Measurements from ENCODE around the gene SMOC2. TPM values are rescaled to one million over a fixed set of nuclear protein-coding genes. Genes with fewer than 3 reads are reported as not detected.
"Not testable (repeated sequence)": the region's sequence is repeated elsewhere in the genome, so short reads cannot be mapped to it uniquely, and the experiment has no call there.

The SMOC2 gene
- polyA plus RNA-seq, 1 donor (not counting 4 experiments of a cell fraction or from before 2014, with no cell fraction given) = 1.1 TPM

DNA sequence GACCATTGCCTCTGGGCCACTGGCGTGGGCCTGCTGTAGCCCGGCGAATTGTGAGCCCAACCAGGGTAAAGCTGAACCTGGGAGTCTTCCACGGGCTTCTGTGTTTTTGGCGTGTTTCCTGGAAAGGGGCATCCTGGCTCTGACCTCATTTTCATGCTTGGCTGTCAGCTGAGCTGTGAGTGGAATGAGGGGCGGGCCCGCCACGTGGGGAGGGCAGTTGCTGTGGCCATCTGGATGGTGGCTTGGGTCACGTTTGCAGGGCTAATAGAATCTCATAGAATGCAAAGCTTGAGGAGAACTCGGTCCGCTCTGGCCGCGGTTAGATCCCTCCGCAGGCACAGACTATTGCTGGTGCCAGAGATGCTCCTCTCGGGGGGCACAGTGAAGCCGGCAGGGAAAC is 263.0 kb downstream of the SMOC2 start:
- Histone ChIP-seq H3K4me3 (ENCODE audit: control insufficient read depth in 2 of 3, extremely low read depth in 1 of 3, insufficient read depth in 2 of 3, low read depth in 1 of 3, low read length in 3 of 3) (no peak overlapping the region), H3K9ac (ENCODE audit: control insufficient read depth, extremely low read depth, insufficient read depth, low read length) (no peak overlapping the region), H2AFZ (ENCODE audit: control insufficient read depth, low read length) (no peak overlapping the region), H3K9me1 (ENCODE audit: control insufficient read depth, extremely low read depth, insufficient read depth, low read length) (no peaks in the 10 kb centered on the region), H3K27ac (ENCODE audit: control insufficient read depth, insufficient read depth, low read length) (no peak overlapping the region), H3K36me3 (ENCODE audit: control insufficient read depth in 2 of 2, extremely low read depth in 1 of 2, insufficient read depth in 2 of 2, low read length in 2 of 2) (no peaks in the 10 kb centered on the region), H3K27me3 (ENCODE audit: control insufficient read depth, extremely low read depth, insufficient read depth, low read length) (no peaks in the 10 kb centered on the region), H4K20me1 (ENCODE audit: control insufficient read depth, extremely low read depth, insufficient read depth, low read length) (no peaks in the 10 kb centered on the region), H3K79me2 (ENCODE audit: control insufficient read depth, insufficient read depth, low read length) (no peaks in the 10 kb centered on the region), H3K9me3 (ENCODE audit: control insufficient read depth, low read depth, low read length) (no peaks in the 10 kb centered on the region), H3K4me1 (ENCODE audit: control insufficient read depth, extremely low read depth, insufficient read depth, low read length) (no peaks in the 10 kb centered on the region), H3K4me2 (ENCODE audit: control insufficient read depth, extremely low read depth, insufficient read depth, low read depth, low read length) (no peak overlapping the region)
- FAIRE-seq (no peak), DNase-seq (ENCODE audit: low read depth, low spot score) (no peak)
- TF ChIP-seq, protein P1, sequence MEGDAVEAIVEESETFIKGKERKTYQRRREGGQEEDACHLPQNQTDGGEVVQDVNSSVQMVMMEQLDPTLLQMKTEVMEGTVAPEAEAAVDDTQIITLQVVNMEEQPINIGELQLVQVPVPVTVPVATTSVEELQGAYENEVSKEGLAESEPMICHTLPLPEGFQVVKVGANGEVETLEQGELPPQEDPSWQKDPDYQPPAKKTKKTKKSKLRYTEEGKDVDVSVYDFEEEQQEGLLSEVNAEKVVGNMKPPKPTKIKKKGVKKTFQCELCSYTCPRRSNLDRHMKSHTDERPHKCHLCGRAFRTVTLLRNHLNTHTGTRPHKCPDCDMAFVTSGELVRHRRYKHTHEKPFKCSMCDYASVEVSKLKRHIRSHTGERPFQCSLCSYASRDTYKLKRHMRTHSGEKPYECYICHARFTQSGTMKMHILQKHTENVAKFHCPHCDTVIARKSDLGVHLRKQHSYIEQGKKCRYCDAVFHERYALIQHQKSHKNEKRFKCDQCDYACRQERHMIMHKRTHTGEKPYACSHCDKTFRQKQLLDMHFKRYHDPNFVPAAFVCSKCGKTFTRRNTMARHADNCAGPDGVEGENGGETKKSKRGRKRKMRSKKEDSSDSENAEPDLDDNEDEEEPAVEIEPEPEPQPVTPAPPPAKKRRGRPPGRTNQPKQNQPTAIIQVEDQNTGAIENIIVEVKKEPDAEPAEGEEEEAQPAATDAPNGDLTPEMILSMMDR (optimal IDR thresholded peaks at IDR 0.05 in 1 of 3, IDR thresholded peaks at IDR 0.05 in 1 of 3, conservative IDR thresholded peaks at IDR 0.05 in 1 of 3; ENCODE audit: extremely low read depth in 1 of 3, insufficient read depth in 2 of 3, low read length in 3 of 3) = no peak
- no peak for TF ChIP-seq EZH2 (IDR thresholded peaks at IDR 0.05; ENCODE audit: low read length)
- dilution Hi-C loops (cut with MboI; ENCODE audit: extremely low pct_ligation_motif_present, low sequenced_read_pairs) = no loop called here

DNA sequence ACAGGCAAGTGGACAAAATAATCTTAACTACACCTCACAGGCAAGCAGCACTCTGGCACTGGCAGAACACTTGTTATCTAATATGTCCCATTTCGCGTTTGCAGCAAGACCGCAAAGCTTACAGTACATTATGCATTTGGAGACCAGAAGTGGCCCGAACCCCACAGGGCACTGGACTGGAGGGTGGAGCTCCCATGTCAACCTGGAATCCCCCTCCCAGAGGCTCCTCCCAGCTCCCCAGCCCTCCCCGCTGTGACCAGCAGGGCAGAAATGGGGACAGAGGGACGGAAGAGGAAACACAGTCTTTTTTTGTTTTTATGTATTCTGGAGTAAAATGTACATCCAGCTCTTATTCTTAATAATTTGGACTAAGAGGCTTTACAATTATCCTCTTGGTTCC is 263.7 kb downstream of the SMOC2 start:
- Histone ChIP-seq H3K4me1 (ENCODE audit: control insufficient read depth, extremely low read depth, insufficient read depth, low read length) (no peaks in the 10 kb centered on the region), H2AFZ (ENCODE audit: control insufficient read depth, low read length) (no peak overlapping the region), H3K27me3 (ENCODE audit: control insufficient read depth, extremely low read depth, insufficient read depth, low read length) (no peaks in the 10 kb centered on the region), H3K4me3 (ENCODE audit: control insufficient read depth in 2 of 3, extremely low read depth in 1 of 3, insufficient read depth in 2 of 3, low read depth in 1 of 3, low read length in 3 of 3) (no peak overlapping the region), H3K79me2 (ENCODE audit: control insufficient read depth, insufficient read depth, low read length) (no peaks in the 10 kb centered on the region), H3K9me1 (ENCODE audit: control insufficient read depth, extremely low read depth, insufficient read depth, low read length) (no peaks in the 10 kb centered on the region), H3K36me3 (ENCODE audit: control insufficient read depth in 2 of 2, extremely low read depth in 1 of 2, insufficient read depth in 2 of 2, low read length in 2 of 2) (no peaks in the 10 kb centered on the region), H3K9me3 (ENCODE audit: control insufficient read depth, low read depth, low read length) (no peaks in the 10 kb centered on the region), H4K20me1 (ENCODE audit: control insufficient read depth, extremely low read depth, insufficient read depth, low read length) (no peaks in the 10 kb centered on the region), H3K27ac (ENCODE audit: control insufficient read depth, insufficient read depth, low read length) (no peak overlapping the region), H3K4me2 (ENCODE audit: control insufficient read depth, extremely low read depth, insufficient read depth, low read depth, low read length) (no peak overlapping the region), H3K9ac (ENCODE audit: control insufficient read depth, extremely low read depth, insufficient read depth, low read length) (no peak overlapping the region)
- FAIRE-seq = no peak
- no peak for DNase-seq (ENCODE audit: low read depth, low spot score)
- TF ChIP-seq EZH2 (IDR thresholded peaks at IDR 0.05; ENCODE audit: low read length) = no peak
- TF ChIP-seq, protein P1 (optimal IDR thresholded peaks at IDR 0.05 in 1 of 3, IDR thresholded peaks at IDR 0.05 in 1 of 3, conservative IDR thresholded peaks at IDR 0.05 in 1 of 3; ENCODE audit: extremely low read depth in 1 of 3, insufficient read depth in 2 of 3, low read length in 3 of 3) = no peak
- dilution Hi-C loops (cut with MboI; ENCODE audit: extremely low pct_ligation_motif_present, low sequenced_read_pairs) = no loop called here

DNA sequence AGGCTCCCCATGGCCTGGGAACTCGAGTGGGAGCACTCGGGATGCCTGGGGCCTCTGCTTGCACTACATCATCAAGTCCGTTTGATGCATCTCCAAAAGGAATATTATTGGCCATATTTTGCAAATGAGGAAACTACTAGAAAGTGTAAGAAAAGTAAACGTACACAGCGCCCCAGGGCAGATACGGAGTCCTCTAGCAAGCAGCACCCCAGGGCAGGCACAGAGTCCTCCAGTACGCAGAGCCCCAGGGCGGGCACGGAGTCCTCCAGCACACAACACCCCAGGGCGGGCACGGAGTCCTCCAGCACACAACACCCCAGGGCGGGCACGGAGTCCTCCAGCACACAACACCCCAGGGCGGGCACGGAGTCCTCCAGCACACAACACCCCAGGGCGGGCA is 264.3 kb downstream of the SMOC2 start:
- H3K9me3 ChIP-seq (ENCODE audit: control insufficient read depth, low read depth, low read length); DNase-seq (ENCODE audit: low read depth, low spot score); H4K20me1 ChIP-seq (ENCODE audit: control insufficient read depth, extremely low read depth, insufficient read depth, low read length); H3K27ac ChIP-seq (ENCODE audit: control insufficient read depth, insufficient read depth, low read length); H3K9ac ChIP-seq (ENCODE audit: control insufficient read depth, extremely low read depth, insufficient read depth, low read length); H3K79me2 ChIP-seq (ENCODE audit: control insufficient read depth, insufficient read depth, low read length); H3K4me1 ChIP-seq (ENCODE audit: control insufficient read depth, extremely low read depth, insufficient read depth, low read length); H3K36me3 ChIP-seq (ENCODE audit: control insufficient read depth in 2 of 2, extremely low read depth in 1 of 2, insufficient read depth in 2 of 2, low read length in 2 of 2); dilution Hi-C loops (cut with MboI; ENCODE audit: extremely low pct_ligation_motif_present, low sequenced_read_pairs); FAIRE-seq; H3K4me2 ChIP-seq (ENCODE audit: control insufficient read depth, extremely low read depth, insufficient read depth, low read depth, low read length); H2AFZ ChIP-seq (ENCODE audit: control insufficient read depth, low read length); H3K9me1 ChIP-seq (ENCODE audit: control insufficient read depth, extremely low read depth, insufficient read depth, low read length); H3K27me3 ChIP-seq (ENCODE audit: control insufficient read depth, extremely low read depth, insufficient read depth, low read length); H3K4me3 ChIP-seq (ENCODE audit: control insufficient read depth in 2 of 3, extremely low read depth in 1 of 3, insufficient read depth in 2 of 3, low read depth in 1 of 3, low read length in 3 of 3): not testable (repeated sequence)
